Measurements from ENCODE around the gene CHAF1A.

The CHAF1A gene

DNA sequence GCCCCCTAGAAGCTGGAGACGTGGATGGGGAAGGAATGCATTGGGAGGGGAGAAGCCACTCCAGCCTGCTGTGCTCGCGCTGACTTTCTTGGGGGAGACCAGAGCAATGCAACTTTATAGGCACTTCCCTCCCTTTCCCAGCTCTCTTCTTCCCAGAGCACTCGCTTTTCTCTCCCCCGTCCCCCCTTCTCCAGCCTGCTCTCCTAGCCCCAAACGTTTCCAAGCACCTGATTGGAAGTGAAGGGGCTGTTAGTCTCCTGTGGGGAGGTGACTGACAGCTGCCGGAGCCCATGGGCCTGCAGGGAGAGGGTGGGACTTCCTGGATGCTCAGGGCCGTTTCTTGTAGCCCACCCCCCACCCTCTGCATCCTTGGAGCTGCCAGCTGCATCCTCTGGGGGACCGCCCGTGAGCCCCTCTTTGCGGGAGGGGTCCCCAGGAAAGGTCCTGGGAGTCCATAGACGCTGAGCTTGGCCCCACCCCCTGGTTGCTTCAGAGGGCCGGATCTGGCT is 72.1 kb downstream of the CHAF1A start:
- DNase-seq, result peak; percentile 42
- Mint-ChIP-seq H3K4me1 (ENCODE audit: low read depth) (peaks cover 20% of the 10 kb centered on the region), H3K9me3 (no peaks in the 10 kb centered on the region), H3K27ac (peak overlapping the region; percentile 53), H3K36me3 (ENCODE audit: low read depth) (peaks cover 28% of the 10 kb centered on the region), H3K4me3 (no peak overlapping the region), H3K27me3 (no peaks in the 10 kb centered on the region)

DNA sequence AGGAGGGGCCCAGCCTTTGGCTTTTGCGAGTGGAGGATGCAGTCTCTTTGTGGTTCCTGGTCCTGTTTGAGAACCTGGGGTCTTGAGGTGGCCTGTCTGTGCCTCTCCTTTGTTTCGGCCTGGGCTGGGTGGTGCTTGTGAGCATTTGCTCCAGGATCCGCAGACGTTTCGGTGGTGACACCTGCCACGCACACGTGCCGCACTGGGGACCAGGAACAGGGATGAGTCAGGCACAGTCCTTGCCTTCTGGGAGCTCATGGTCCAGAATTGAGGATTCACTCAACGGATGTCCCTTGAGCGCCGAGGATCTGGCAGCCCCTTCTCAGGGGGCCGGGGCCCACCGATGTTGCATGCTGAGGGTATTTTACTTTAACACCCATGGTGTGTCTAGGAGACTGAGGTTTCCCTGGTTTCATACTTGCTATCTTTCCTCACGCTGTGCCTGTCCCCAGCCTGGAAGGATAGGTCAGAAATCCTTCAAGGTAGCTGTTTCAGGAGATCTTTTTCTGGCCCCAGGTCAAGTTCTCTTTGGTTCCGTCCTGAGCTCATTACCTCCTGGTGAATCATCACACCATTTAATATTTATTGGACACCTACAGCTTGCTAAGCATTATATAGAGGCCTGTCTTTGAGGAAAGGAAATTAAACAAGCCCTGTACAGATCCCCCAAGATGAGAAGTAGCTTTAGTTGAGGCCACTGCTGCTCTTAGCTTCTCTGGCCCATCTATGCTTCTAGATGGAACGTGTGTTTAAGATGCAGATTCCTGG is 74.8 kb downstream of the CHAF1A start:
- peaks cover 39% of the 10 kb centered on the region for H3K36me3 Mint-ChIP-seq (ENCODE audit: low read depth)
- no peak overlapping the region for H3K4me3 Mint-ChIP-seq
- no peak for DNase-seq
- H3K27me3 Mint-ChIP-seq, result no peaks in the 10 kb centered on the region
- no peaks in the 10 kb centered on the region for H3K9me3 Mint-ChIP-seq
- no peak overlapping the region for H3K27ac Mint-ChIP-seq
- H3K4me1 Mint-ChIP-seq (ENCODE audit: low read depth), result peaks cover 15% of the 10 kb centered on the region

DNA sequence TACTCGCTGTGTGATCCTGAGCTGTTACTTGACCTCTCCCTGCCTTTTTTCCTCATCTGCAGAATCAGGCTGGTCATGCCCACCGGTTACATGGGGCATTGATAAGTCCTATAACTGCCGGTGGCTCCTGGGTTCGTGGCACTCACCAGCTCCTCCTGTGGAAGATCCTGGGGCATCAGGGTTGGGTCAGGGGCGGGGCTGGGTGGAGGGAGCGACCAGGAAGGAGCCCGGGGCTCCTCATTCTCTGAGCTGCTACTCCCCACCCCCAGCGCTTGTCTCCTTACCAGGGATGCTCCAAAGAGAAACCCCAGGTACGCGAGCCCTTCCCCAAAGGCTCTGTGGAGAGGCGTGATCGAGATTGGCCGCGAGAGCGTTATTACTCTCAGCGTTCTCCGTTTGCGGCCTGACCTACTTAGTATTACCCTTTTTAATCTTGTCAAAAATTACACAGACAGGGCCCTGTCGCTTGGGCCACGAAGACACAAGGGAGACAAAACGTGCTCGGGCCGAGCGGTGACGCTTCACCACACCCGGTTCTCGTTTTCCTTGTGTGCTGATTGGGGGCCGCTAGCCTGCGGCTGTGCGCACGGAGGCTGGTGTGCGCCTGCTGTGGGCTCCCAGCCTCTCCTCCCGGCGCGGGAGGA is 80.4 kb downstream of the CHAF1A start:
- H3K27me3 Mint-ChIP-seq, result no peaks in the 10 kb centered on the region
- no peak overlapping the region for H3K27ac Mint-ChIP-seq
- H3K4me3 Mint-ChIP-seq, result no peak overlapping the region
- H3K36me3 Mint-ChIP-seq (ENCODE audit: low read depth), result peaks cover 47% of the 10 kb centered on the region
- no peak for DNase-seq
- H3K9me3 Mint-ChIP-seq, result no peaks in the 10 kb centered on the region
- no peaks in the 10 kb centered on the region for H3K4me1 Mint-ChIP-seq (ENCODE audit: low read depth)

DNA sequence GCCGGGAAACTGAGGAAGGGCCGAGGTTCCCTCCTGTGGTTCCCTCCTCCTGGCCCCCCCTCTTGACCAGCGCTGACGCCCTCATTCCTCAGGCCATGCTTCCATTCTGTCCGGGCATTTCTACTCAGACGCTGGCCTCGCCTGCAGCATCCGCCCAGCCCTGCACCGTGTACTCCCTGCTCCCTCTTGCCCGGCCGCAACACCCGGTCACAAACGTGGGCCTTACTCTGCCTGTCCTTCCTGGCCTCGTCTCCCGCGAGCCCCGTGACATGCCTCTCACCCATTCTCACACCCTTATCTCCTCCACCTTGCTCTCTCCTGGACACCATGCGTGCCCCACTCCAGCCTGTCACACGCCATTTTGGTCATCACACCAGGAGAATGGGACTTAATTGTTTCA is 80.9 kb downstream of the CHAF1A start:
- H3K4me3 Mint-ChIP-seq, result no peak overlapping the region
- no peaks in the 10 kb centered on the region for H3K4me1 Mint-ChIP-seq (ENCODE audit: low read depth)
- peaks cover 48% of the 10 kb centered on the region for H3K36me3 Mint-ChIP-seq (ENCODE audit: low read depth)
- no peak overlapping the region for H3K27ac Mint-ChIP-seq
- H3K27me3 Mint-ChIP-seq, result no peaks in the 10 kb centered on the region
- no peak for DNase-seq
- H3K9me3 Mint-ChIP-seq, result no peaks in the 10 kb centered on the region

DNA sequence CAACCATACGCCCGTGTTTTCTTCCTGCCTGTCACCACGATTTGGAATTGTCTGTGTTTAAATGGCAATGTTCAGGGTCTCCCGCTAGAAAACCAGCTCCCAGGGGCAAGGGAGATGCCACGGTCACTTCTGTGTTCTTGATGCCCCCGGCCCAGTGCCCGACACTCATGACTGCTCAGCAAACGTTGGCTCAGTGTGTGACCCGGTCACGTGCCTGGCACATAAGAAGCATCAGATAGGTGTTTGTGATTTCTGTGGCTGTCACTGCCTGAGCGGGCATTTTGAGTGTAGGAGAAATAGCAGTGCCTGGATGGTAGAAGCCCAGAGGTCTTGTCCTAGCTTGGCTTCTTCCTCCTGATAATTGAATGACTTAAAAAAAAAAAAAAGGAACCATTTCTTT is 85.1 kb downstream of the CHAF1A start:
- no peak for DNase-seq
- peaks cover 59% of the 10 kb centered on the region for H3K36me3 Mint-ChIP-seq (ENCODE audit: low read depth)
- H3K9me3 Mint-ChIP-seq, result no peaks in the 10 kb centered on the region
- no peak overlapping the region for H3K4me3 Mint-ChIP-seq
- H3K27ac Mint-ChIP-seq, result no peak overlapping the region
- H3K27me3 Mint-ChIP-seq, result no peaks in the 10 kb centered on the region
- H3K4me1 Mint-ChIP-seq (ENCODE audit: low read depth), result no peaks in the 10 kb centered on the region

DNA sequence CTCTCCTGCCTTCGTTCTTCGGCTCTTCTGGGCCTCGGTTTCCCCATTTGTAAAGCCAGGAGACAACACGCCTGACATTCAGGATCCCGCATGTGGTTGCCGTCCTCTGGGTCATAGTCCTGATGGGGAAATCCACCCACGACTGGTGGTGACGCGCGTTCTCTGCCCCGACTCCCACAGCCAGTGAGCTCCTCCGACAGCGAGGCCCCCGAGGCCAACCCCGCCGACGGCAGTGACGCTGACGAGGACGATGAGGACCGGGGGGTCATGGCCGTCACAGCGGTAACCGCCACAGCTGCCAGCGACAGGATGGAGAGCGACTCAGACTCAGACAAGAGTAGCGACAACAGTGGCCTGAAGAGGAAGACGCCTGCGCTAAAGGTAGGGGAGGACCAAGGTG is 86.1 kb downstream of the CHAF1A start:
- no peaks in the 10 kb centered on the region for H3K27me3 Mint-ChIP-seq

DNA sequence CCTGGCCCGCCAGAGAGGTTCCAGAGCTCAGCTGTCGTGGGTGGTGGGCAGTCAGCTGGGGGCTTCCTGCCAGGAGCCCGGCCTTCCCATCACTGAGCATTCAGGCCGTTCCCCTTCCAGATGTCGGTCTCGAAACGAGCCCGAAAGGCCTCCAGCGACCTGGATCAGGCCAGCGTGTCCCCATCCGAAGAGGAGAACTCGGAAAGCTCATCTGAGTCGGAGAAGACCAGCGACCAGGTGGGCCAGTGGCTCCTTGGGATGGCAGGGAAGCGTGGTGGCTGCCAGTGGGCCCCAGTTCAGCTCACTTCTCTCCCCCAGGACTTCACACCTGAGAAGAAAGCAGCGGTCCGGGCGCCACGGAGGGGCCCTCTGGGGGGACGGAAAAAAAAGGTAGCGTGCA is 89.0 kb downstream of the CHAF1A start:
- DNase-seq, result no peak
- no peak overlapping the region for H3K4me3 Mint-ChIP-seq
- H3K36me3 Mint-ChIP-seq (ENCODE audit: low read depth), result peaks cover 55% of the 10 kb centered on the region
- H3K4me1 Mint-ChIP-seq (ENCODE audit: low read depth), result no peaks in the 10 kb centered on the region
- H3K27ac Mint-ChIP-seq, result no peak overlapping the region
- no peaks in the 10 kb centered on the region for H3K9me3 Mint-ChIP-seq
- H3K27me3 Mint-ChIP-seq, result no peaks in the 10 kb centered on the region

More for the DNA sequence above, 86.1 kb downstream of the CHAF1A start:
- Mint-ChIP-seq H3K4me3 (no peak overlapping the region), H3K27ac (no peak overlapping the region), H3K36me3 (ENCODE audit: low read depth) (peaks cover 50% of the 10 kb centered on the region), H3K4me1 (ENCODE audit: low read depth) (no peaks in the 10 kb centered on the region), H3K9me3 (no peaks in the 10 kb centered on the region)
- DNase-seq, result no peak

DNA sequence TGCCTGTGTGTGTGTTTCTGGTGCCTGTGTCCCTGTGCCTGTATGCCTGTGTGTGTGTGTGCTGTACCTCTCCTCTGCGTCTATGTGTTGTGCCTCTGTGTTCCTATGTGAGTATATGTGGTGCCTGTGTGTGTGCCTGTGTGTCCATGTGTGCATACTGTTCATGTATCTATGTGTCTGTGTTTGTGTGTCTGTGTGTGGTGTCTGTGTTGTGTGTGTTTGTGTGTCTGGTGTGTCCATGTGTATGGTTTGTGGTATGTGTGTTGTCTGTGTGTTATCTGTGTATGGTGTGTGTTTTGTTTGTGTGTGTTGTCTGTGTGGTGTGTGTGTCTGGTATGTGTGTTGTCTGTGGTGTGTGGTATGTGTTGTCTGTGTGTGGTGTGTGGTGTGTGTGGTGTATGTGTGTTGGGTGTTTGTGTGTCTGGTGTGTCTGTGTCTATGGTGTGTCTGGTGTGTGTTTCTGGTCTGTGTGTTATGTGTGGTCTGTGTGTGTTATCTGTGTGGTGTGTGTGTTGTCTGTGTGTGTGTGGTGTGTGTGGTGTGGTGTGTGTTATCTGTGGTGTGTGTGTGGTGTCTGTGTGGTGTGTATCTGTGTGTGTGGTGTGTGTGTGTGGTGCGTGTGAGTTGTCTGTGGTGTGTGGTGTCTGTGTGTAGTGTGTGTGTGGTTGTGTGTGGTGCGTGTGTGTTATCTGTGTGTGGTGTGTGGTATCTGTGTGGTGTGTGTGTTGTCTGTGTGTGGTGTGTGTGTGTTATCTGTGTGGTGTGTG is 90.1 kb downstream of the CHAF1A start:
- Mint-ChIP-seq H3K4me3 (no peak overlapping the region), H3K4me1 (ENCODE audit: low read depth) (no peaks in the 10 kb centered on the region), H3K27ac (no peak overlapping the region), H3K27me3 (no peaks in the 10 kb centered on the region), H3K9me3 (no peaks in the 10 kb centered on the region), H3K36me3 (ENCODE audit: low read depth) (peaks cover 50% of the 10 kb centered on the region)
- no peak for DNase-seq

Data from activated T-cell treated with anti-CD3 and anti-CD28 coated beads, Interleukin-2, amount 50 U/mL, for 24 hours (primary cell).